Ectodermal cell (in vitro differentiated cells): ENCODE measurements around the gene ENTPD1.
"Not testable (repeated sequence)": the region's sequence is repeated elsewhere in the genome, so short reads cannot be mapped to it uniquely, and the experiment has no call there.

ENCODE experiments used
- H3K27ac ChIP-seq: 2 replicates; pipeline ENCODE4 v1.7.0; 2013; ENCODE audit warnings: mild to moderate bottlenecking, low read depth, low read length; ENCODE audit not compliant: insufficient read depth, poor library complexity, severe bottlenecking
- H3K27me3 ChIP-seq: 2 replicates; pipeline ENCODE4 v1.7.0; 2013; ENCODE audit warnings: mild to moderate bottlenecking, low read length; ENCODE audit not compliant: insufficient read depth, control insufficient read depth, poor library complexity, severe bottlenecking
- H3K36me3 ChIP-seq: one replicate; pipeline ENCODE4 v1.7.0; 2013; ENCODE audit warnings: low read length; ENCODE audit not compliant: control insufficient read depth, insufficient read depth
- H3K4me1 ChIP-seq: one replicate; pipeline ENCODE4 v1.7.0; 2013; ENCODE audit warnings: low read length; ENCODE audit not compliant: control insufficient read depth, insufficient read depth
- H3K4me3 ChIP-seq: 2 replicates; pipeline ENCODE4 v1.7.0; 2013; ENCODE audit warnings: low read depth, low read length, control low read depth; ENCODE audit not compliant: insufficient read depth
- H3K9me3 ChIP-seq: 2 replicates; pipeline ENCODE4 v1.7.0; 2013; ENCODE audit warnings: mild to moderate bottlenecking, low read length, moderate library complexity; ENCODE audit not compliant: control insufficient read depth
- WGBS, 2 experiments: methylation state at CpG; one replicate each; pipeline ENCODE4 v1.1.7; 2013; ENCODE audit warnings: missing lambda C conversion rate in 2 of 2; 5-methylcytosine and 5-hydroxymethylcytosine counted together

ENTPD1 gene

GRCh38 chr10:95792874-95793285, 36.9 kb downstream of the ENTPD1 start:
- Histone ChIP-seq H3K9me3 (no peaks in the 10 kb centered on the region), H3K27me3 (no peaks in the 10 kb centered on the region), H3K36me3 (no peaks in the 10 kb centered on the region), H3K4me1 (peaks cover 13% of the 10 kb centered on the region), H3K4me3 (no peak overlapping the region), H3K27ac (no peak overlapping the region)
- WGBS, 2 experiments = 81 to 85% methylated on average over 4 of the region's 4 CpGs

GRCh38 chr10:95793401-95794045, 37.6 kb downstream of the ENTPD1 start:
- H3K27ac ChIP-seq = no peak overlapping the region
- H3K4me3 ChIP-seq = no peak overlapping the region
- WGBS, 2 experiments = 86 to 95% methylated on average over 1 of the region's 2 CpGs
- peaks cover 13% of the 10 kb centered on the region for H3K4me1 ChIP-seq
- H3K27me3 ChIP-seq = no peaks in the 10 kb centered on the region
- H3K36me3 ChIP-seq = no peaks in the 10 kb centered on the region
- no peaks in the 10 kb centered on the region for H3K9me3 ChIP-seq

GRCh38 chr10:95794195-95794594, 38.2 kb downstream of the ENTPD1 start:
- 94 to 99% methylated on average over 3 of the region's 3 CpGs for WGBS, 2 experiments
- H3K4me3 ChIP-seq = no peak overlapping the region
- H3K27ac ChIP-seq = no peak overlapping the region
- peaks cover 13% of the 10 kb centered on the region for H3K4me1 ChIP-seq
- no peaks in the 10 kb centered on the region for H3K27me3 ChIP-seq
- no peaks in the 10 kb centered on the region for H3K9me3 ChIP-seq
- H3K36me3 ChIP-seq = no peaks in the 10 kb centered on the region

- Histone ChIP-seq H3K4me3 (no peak overlapping the region), H3K9me3 (no peaks in the 10 kb centered on the region), H3K27ac (no peak overlapping the region), H3K36me3 (no peaks in the 10 kb centered on the region), H3K4me1 (peaks cover 13% of the 10 kb centered on the region), H3K27me3 (no peaks in the 10 kb centered on the region)
- 98 to 100% methylated on average over 2 to 3 of the region's 3 CpGs for WGBS, 2 experiments
Measured at GRCh38 chr10:95795602-95796001, 39.6 kb downstream of the ENTPD1 start.

- H3K27me3 ChIP-seq = no peaks in the 10 kb centered on the region
- peaks cover 13% of the 10 kb centered on the region for H3K4me1 ChIP-seq
- no peak overlapping the region for H3K4me3 ChIP-seq
- H3K9me3 ChIP-seq = no peaks in the 10 kb centered on the region
- no peaks in the 10 kb centered on the region for H3K36me3 ChIP-seq
- no peak overlapping the region for H3K27ac ChIP-seq
Measured at GRCh38 chr10:95796504-95796903, 40.5 kb downstream of the ENTPD1 start.

GRCh38 chr10:95798096-95798855, 42.3 kb downstream of the ENTPD1 start:
- H3K27me3 ChIP-seq = no peaks in the 10 kb centered on the region
- no peak overlapping the region for H3K4me3 ChIP-seq
- H3K4me1 ChIP-seq = peaks cover 4% of the 10 kb centered on the region
- H3K9me3 ChIP-seq = no peaks in the 10 kb centered on the region
- no peaks in the 10 kb centered on the region for H3K36me3 ChIP-seq
- no peak overlapping the region for H3K27ac ChIP-seq

- H3K36me3 ChIP-seq, H3K27me3 ChIP-seq, H3K9me3 ChIP-seq, H3K4me1 ChIP-seq, H3K27ac ChIP-seq, H3K4me3 ChIP-seq: not testable (repeated sequence)
- 91 to 96% methylated on average over 2 of the region's 2 CpGs for WGBS, 2 experiments
Measured at GRCh38 chr10:95800286-95800685, 44.3 kb downstream of the ENTPD1 start.

GRCh38 chr10:95806687-95807380, 50.9 kb downstream of the ENTPD1 start:
- WGBS, 2 experiments = 88 to 91% methylated on average over 11 of the region's 11 CpGs
- not testable (repeated sequence) for H3K36me3 ChIP-seq, H3K4me1 ChIP-seq, H3K4me3 ChIP-seq, H3K27me3 ChIP-seq, H3K27ac ChIP-seq, H3K9me3 ChIP-seq

GRCh38 chr10:95808705-95809308, 52.8 kb downstream of the ENTPD1 start:
- WGBS, 2 experiments = 92 to 96% methylated on average over 5 to 6 of the region's 8 CpGs
- H3K9me3 ChIP-seq, H3K27ac ChIP-seq, H3K4me3 ChIP-seq, H3K27me3 ChIP-seq, H3K4me1 ChIP-seq, H3K36me3 ChIP-seq: not testable (repeated sequence)
